Activated CD4-positive, alpha-beta T cell treated with anti-CD3 and anti-CD28 coated beads for 24 hours (primary cell): ENCODE results near the gene HERPUD1.
A peak's percentile ranks its signal among the peaks of the same experiment; 100 is the strongest.
"Not testable (repeated sequence)": the region's sequence is repeated elsewhere in the genome, so short reads cannot be mapped to it uniquely, and the experiment has no call there.

ENCODE experiments used
- DNase-seq, 2 donors: peaks; one replicate each; pipeline ENCODE4 v3.0.0-alpha.2; 2020; ENCODE audit warnings: low read depth in 2 of 2

Gene HERPUD1

GRCh38 chr16:56931892-56932720 lies at the start of gene HERPUD1:
Gene HERPUD1 (plus strand): TSS chr16:56932142. CDS start chr16:56932245, 103 bp downstream.
- peak; percentile 96 to 98 for DNase-seq

- no peak for DNase-seq
These were observed 48.4 kb upstream of the HERPUD1 start for GRCh38 chr16:56883586-56883985.

GRCh38 chr16:56884026-56884582 lies 47.8 kb upstream of the HERPUD1 start:
- DNase-seq, result no peak

GRCh38 chr16:56884929-56885328 lies 47.0 kb upstream of the HERPUD1 start:
- not testable (repeated sequence) for DNase-seq

GRCh38 chr16:56885446-56886162 lies 46.3 kb upstream of the HERPUD1 start:
- DNase-seq, result no peak

- no peak for DNase-seq
These were observed 45.6 kb upstream of the HERPUD1 start for GRCh38 chr16:56886296-56886695.

GRCh38 chr16:56886826-56887225 lies 45.1 kb upstream of the HERPUD1 start:
- DNase-seq, result no peak

- no peak for DNase-seq
These were observed 43.1 kb upstream of the HERPUD1 start for GRCh38 chr16:56888806-56889205.

GRCh38 chr16:56889206-56889605 lies 42.7 kb upstream of the HERPUD1 start:
- no peak for DNase-seq

- DNase-seq, result no peak
These were observed 40.3 kb upstream of the HERPUD1 start for GRCh38 chr16:56891685-56892084.

GRCh38 chr16:56892705-56893104 lies 39.2 kb upstream of the HERPUD1 start:
- DNase-seq, result no peak

- DNase-seq, result no peak
These were observed 37.5 kb upstream of the HERPUD1 start for GRCh38 chr16:56894331-56894917.

GRCh38 chr16:56895813-56896212 lies 36.1 kb upstream of the HERPUD1 start:
- DNase-seq, result no peak

GRCh38 chr16:56896244-56896643 lies 35.7 kb upstream of the HERPUD1 start:
- no peak for DNase-seq

- no peak for DNase-seq
These were observed 34.7 kb upstream of the HERPUD1 start for GRCh38 chr16:56897026-56897799.

GRCh38 chr16:56898847-56899246 lies 33.1 kb upstream of the HERPUD1 start:
- DNase-seq, result no peak

GRCh38 chr16:56903866-56904265 lies 28.1 kb upstream of the HERPUD1 start:
- DNase-seq, result no peak

- DNase-seq, result no peak
These were observed 24.5 kb upstream of the HERPUD1 start for GRCh38 chr16:56907401-56907800.

GRCh38 chr16:56909527-56909979 lies 22.4 kb upstream of the HERPUD1 start:
- DNase-seq, result no peak

GRCh38 chr16:56910112-56910511 lies 21.8 kb upstream of the HERPUD1 start:
- no peak for DNase-seq
